K562 (cell line): ENCODE measurements around the gene APLF. TPM values are rescaled to one million over a fixed set of nuclear protein-coding genes. Genes with fewer than 3 reads are reported as not detected.

ENCODE experiments used
- ATAC-seq: fragments of 200-7000 bp; cut with Tn5 transposase; 3 replicates; pipeline ENCODE4 v1.9.1; 2020; ENCODE audit warnings: moderate library complexity
- BruUV-seq: library from RNA; stranded (reverse); fragments of 400-500 nt; replicated peaks from 2 replicates; lab custom pipeline; 2021; lab: Mats Ljungman, UMichigan
- CTCF ChIA-PET: fragments of 300-600 bp; formaldehyde crosslinking; extraction: SDS; loops from one replicate; lab custom pipeline; 2021; ENCODE audit warnings: low intra/inter-chr PET ratio; lab: Yijun Ruan, JAX
- POLR2A ChIA-PET: fragments of 300-600, 350-650 bp; sonication (Branson Sonifier 250); formaldehyde crosslinking; extraction: SDS; loops from one replicate; lab custom pipeline; 2021; ENCODE audit warnings: antibody characterized with exemption, inconsistent platforms; lab: Yijun Ruan, JAX
- DNase-seq, 4 experiments: peaks; one replicate each; pipeline versions ENCODE4 v3.0.0 to v3.0.0-alpha.2; 2011 to 2018; ENCODE audit warnings: low spot score in 3 of 4, mixed read lengths in 3 of 4; ENCODE audit errors: extremely low read depth in 1 of 4
- FAIRE-seq: peaks from 2 replicates; lab custom pipeline; 2011; peaks lifted over from hg19 to GRCh38; lab: Jason Lieb, UNC
- H2AFZ ChIP-seq: 2 replicates; pipeline ENCODE4 v1.6.0; 2011; ENCODE audit warnings: low read depth, low read length, control low read depth, inconsistent platforms
- H3K27ac ChIP-seq: fragments of 200-600 bp; 3 replicates; pipeline ENCODE4 v1.8.0; 2011; ENCODE audit warnings: low read depth, mild to moderate bottlenecking, control low read depth, inconsistent platforms, low read length, moderate library complexity, mixed read lengths; ENCODE audit errors: extremely low read depth
- H3K27me3 ChIP-seq, 2 experiments: fragments of 300-600 bp in 1 of 2; 2 replicates in 1 of 2; 3 replicates in 1 of 2; pipeline versions ENCODE4 v1.6.0 to v1.8.0; 2011; ENCODE audit warnings: inconsistent platforms in 2 of 2, low read length in 2 of 2, mild to moderate bottlenecking in 1 of 2, mixed read lengths in 1 of 2, moderate library complexity in 1 of 2; ENCODE audit not compliant: control insufficient read depth in 2 of 2, insufficient read depth in 2 of 2
- H3K36me3 ChIP-seq: fragments of 300-600 bp; 3 replicates; pipeline ENCODE4 v1.8.0; 2011; ENCODE audit warnings: mild to moderate bottlenecking, low read length, inconsistent platforms; ENCODE audit not compliant: control insufficient read depth, insufficient read depth
- H3K4me1 ChIP-seq, 2 experiments: fragments of 200-600 bp in 1 of 2; replicated peaks in 1 of 2; 2 replicates in 1 of 2; 3 replicates in 1 of 2; pipeline versions ENCODE4 v1.5.1 to v1.8.0; 2011; ENCODE audit warnings: inconsistent platforms in 2 of 2, low read length in 2 of 2, mild to moderate bottlenecking in 1 of 2, mixed read lengths in 1 of 2, moderate library complexity in 1 of 2; ENCODE audit not compliant: control insufficient read depth in 2 of 2, insufficient read depth in 2 of 2
- H3K4me2 ChIP-seq: 2 replicates; pipeline ENCODE4 v1.6.1; 2011; ENCODE audit warnings: low read length, control low read depth, inconsistent platforms, mixed read lengths; ENCODE audit not compliant: insufficient read depth
- H3K4me3 ChIP-seq: fragments of 200-600 bp; sonication (generic), shearing (Covaris generic); 2 replicates; pipeline ENCODE4 v1.5.1; 2016; ENCODE audit warnings: control low read depth, inconsistent platforms
- H3K79me2 ChIP-seq: fragments of 200-600 bp; 3 replicates; pipeline ENCODE4 v1.8.0; 2011; ENCODE audit warnings: low read length, inconsistent platforms; ENCODE audit not compliant: control insufficient read depth, insufficient read depth
- H3K9ac ChIP-seq, 2 experiments: 2 replicates each; pipeline versions ENCODE4 v1.6.0 to v1.6.1; 2011; ENCODE audit warnings: low read depth in 2 of 2, low read length in 2 of 2, control low read depth in 1 of 2, inconsistent platforms in 1 of 2, mild to moderate bottlenecking in 1 of 2, mixed read lengths in 1 of 2; ENCODE audit not compliant: insufficient read depth in 1 of 2
- H3K9me1 ChIP-seq: one replicate; pipeline ENCODE4 v1.6.0; 2011; ENCODE audit warnings: inconsistent platforms, mild to moderate bottlenecking, low read length, moderate library complexity; ENCODE audit not compliant: control insufficient read depth, insufficient read depth
- H3K9me3 ChIP-seq: replicated peaks from 2 replicates; pipeline ENCODE4 v1.5.1; 2011; ENCODE audit warnings: low read depth, low read length, inconsistent platforms; ENCODE audit not compliant: control insufficient read depth, insufficient read depth
- H4K20me1 ChIP-seq: replicated peaks from 2 replicates; pipeline ENCODE4 v1.6.1; 2011; ENCODE audit warnings: low read length, inconsistent platforms, mixed read lengths; ENCODE audit not compliant: control insufficient read depth, insufficient read depth
- CBX3 ChIP-seq, 2 experiments: IDR thresholded peaks; 1 replicate in 1 of 2; 2 replicates in 1 of 2; pipeline ENCODE4 v1.6.1; 2012; ENCODE audit warnings: inconsistent platforms in 2 of 2, low read length in 2 of 2, borderline replicate concordance in 1 of 2, control low read depth in 1 of 2
- CSDE1 ChIP-seq, 2 experiments: fragments of 450-650 bp; IDR thresholded peaks; 2 replicates each; pipeline ENCODE4 v1.6.1; 2016; ENCODE audit warnings: mild to moderate bottlenecking in 1 of 2
- HCFC1 ChIP-seq: IDR thresholded peaks from 2 replicates; pipeline ENCODE4 v1.6.1; 2012; ENCODE audit warnings: low read depth, low read length, improper control_type of control experiment
- HDAC3 ChIP-seq: fragments of 450-650 bp; IDR thresholded peaks from 2 replicates; pipeline ENCODE4 v1.6.1; 2018; ENCODE audit warnings: borderline replicate concordance, mild to moderate bottlenecking, moderate library complexity; ENCODE audit not compliant: partially characterized antibody
- HDAC8 ChIP-seq: fragments of 450-650 bp; IDR thresholded peaks from 2 replicates; pipeline ENCODE4 v1.6.1; 2016; ENCODE audit warnings: mild to moderate bottlenecking, missing genetic modification characterization, moderate library complexity, missing compliant biosample characterization
- HIVEP1 ChIP-seq: fragments of 250-450 bp; sonication (Bioruptor Pico); IDR thresholded peaks from 2 replicates; pipeline ENCODE4 v1.4.0; 2020; ENCODE audit warnings: mild to moderate bottlenecking
- HNRNPL ChIP-seq: fragments of 200-400 bp; formaldehyde crosslinking; IDR thresholded peaks from 2 replicates; pipeline ENCODE4 v1.6.1; 2017; ENCODE audit warnings: low read depth, mild to moderate bottlenecking, low read length
- PRMT5 ChIP-seq: sonication (generic); formaldehyde crosslinking; IDR thresholded peaks from 2 replicates; pipeline ENCODE4 v1.5.0; 2020; ENCODE audit warnings: missing genetic modification reagents
- SMARCA5 ChIP-seq: fragments of 450-650 bp; IDR thresholded peaks from 2 replicates; pipeline ENCODE4 v1.6.1; 2016
- SOX6 ChIP-seq: fragments of 450-650 bp; IDR thresholded peaks from 2 replicates; pipeline ENCODE4 v1.6.1; 2014; ENCODE audit warnings: mild to moderate bottlenecking
- TRIM24 ChIP-seq, 2 experiments: fragments of 450-650 bp; IDR thresholded peaks; 2 replicates each; pipeline ENCODE4 v1.6.1; 2016
- ZNF444 ChIP-seq: fragments of 250-450 bp; sonication (Bioruptor Pico); IDR thresholded peaks from 2 replicates; pipeline ENCODE4 v1.4.0; 2020; ENCODE audit warnings: mild to moderate bottlenecking, moderate library complexity
- ZNF583 ChIP-seq: fragments of 250-450 bp; sonication (Bioruptor Pico); IDR thresholded peaks from 2 replicates; pipeline ENCODE4 v1.4.0; 2020
- WGBS: fragments of 100-300 bp; shearing (Covaris generic); methylation state at CpG from one replicate; pipeline ENCODE4 v1.1.6; 2016; ENCODE audit warnings: low coverage, mixed read lengths; ENCODE audit not compliant: insufficient coverage; ENCODE audit errors: missing lambda C conversion rate; 5-methylcytosine and 5-hydroxymethylcytosine counted together
- in situ Hi-C: fragments of 300-500 bp; cut with MboI; formaldehyde crosslinking; loops from 4 replicates; pipeline ENCODE4 v1.15.0; 2018; ENCODE audit warnings: inconsistent platforms, mixed read lengths
- intact Hi-C: fragments of 100-400 bp; cut with micrococcal nuclease; formaldehyde crosslinking; loops from 2 replicates; pipeline ENCODE4 v1.14.2; 2022
- polyA plus RNA-seq, 8 experiments: library from polyadenylated mRNA; depleted of rRNA in 4 of 8; stranded (reverse) in 5 of 8; unstranded in 3 of 8; fragments of >200 nt; fragmentation: Nextera tagmentation in 2 of 8; fragmentation: Illumina TruSeq in 1 of 8; extraction: Ambion mirVana in 2 of 8; extraction: Trizol in 1 of 8; gene quantifications; 2 replicates each; pipeline versions ENCODE4 v1.2.1 to v1.2.3, GENCODE V29; 2011 to 2014; ENCODE audit warnings: inconsistent platforms in 1 of 8, missing spikeins in 1 of 8
- total RNA-seq, 7 experiments: library from RNA; depleted of rRNA in 6 of 7; stranded (reverse); fragments of >200 nt in 6 of 7; fragmentation: Illumina TruSeq in 2 of 7; extraction: Trizol in 2 of 7; gene quantifications; 2 replicates each; pipeline versions ENCODE4 v1.2.1 to v1.2.3, GENCODE V29; 2011 to 2021; ENCODE audit warnings: low replicate concordance in 1 of 7
- TF ChIP-seq, protein P1 (sequence below): fragments of 200-800 bp; sonication (Bioruptor generic); IDR thresholded peaks from 2 replicates; pipeline ENCODE4 v1.6.1; 2016; ENCODE audit warnings: missing genetic modification characterization, missing compliant biosample characterization

APLF gene
- total and polyA plus RNA-seq, 9 of the 15 experiments (the other 6 are each of a cell fraction or from before 2014, with no cell fraction given), result 0.07 to 1.1 (median 0.71) TPM

- TF ChIP-seq, protein P1, sequence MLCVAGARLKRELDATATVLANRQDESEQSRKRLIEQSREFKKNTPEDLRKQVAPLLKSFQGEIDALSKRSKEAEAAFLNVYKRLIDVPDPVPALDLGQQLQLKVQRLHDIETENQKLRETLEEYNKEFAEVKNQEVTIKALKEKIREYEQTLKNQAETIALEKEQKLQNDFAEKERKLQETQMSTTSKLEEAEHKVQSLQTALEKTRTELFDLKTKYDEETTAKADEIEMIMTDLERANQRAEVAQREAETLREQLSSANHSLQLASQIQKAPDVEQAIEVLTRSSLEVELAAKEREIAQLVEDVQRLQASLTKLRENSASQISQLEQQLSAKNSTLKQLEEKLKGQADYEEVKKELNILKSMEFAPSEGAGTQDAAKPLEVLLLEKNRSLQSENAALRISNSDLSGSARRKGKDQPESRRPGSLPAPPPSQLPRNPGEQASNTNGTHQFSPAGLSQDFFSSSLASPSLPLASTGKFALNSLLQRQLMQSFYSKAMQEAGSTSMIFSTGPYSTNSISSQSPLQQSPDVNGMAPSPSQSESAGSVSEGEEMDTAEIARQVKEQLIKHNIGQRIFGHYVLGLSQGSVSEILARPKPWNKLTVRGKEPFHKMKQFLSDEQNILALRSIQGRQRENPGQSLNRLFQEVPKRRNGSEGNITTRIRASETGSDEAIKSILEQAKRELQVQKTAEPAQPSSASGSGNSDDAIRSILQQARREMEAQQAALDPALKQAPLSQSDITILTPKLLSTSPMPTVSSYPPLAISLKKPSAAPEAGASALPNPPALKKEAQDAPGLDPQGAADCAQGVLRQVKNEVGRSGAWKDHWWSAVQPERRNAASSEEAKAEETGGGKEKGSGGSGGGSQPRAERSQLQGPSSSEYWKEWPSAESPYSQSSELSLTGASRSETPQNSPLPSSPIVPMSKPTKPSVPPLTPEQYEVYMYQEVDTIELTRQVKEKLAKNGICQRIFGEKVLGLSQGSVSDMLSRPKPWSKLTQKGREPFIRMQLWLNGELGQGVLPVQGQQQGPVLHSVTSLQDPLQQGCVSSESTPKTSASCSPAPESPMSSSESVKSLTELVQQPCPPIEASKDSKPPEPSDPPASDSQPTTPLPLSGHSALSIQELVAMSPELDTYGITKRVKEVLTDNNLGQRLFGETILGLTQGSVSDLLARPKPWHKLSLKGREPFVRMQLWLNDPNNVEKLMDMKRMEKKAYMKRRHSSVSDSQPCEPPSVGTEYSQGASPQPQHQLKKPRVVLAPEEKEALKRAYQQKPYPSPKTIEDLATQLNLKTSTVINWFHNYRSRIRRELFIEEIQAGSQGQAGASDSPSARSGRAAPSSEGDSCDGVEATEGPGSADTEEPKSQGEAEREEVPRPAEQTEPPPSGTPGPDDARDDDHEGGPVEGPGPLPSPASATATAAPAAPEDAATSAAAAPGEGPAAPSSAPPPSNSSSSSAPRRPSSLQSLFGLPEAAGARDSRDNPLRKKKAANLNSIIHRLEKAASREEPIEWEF (CRISPR knock-in tag), result no peak
Observed at GRCh38 chr2:68512326-68512725, 44.9 kb downstream of the APLF start (continued).

DNA sequence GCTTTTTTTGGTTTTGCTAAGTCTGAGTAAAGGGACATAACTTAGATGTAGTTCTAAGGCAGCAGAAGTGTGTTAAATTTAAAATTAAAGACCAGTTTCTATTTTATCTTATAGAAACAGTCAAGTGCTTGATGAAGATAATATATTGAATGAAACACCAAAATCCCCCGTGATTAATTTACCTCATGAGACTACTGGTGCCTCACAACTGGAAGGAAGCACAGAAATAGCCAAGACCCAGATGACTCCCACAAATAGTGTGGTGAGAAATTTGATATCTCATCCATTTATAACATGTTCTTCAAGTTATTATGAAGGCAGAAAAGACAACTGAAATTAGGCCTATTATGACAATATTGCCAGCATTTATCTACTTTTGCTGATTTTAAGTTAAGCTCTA lies 45.6 kb downstream of the APLF start:
- Histone ChIP-seq H3K4me1 (no peaks in the 10 kb centered on the region), H3K4me2 (no peak overlapping the region), H3K27me3 (no peaks in the 10 kb centered on the region), H4K20me1 (no peaks in the 10 kb centered on the region), H3K79me2 (no peaks in the 10 kb centered on the region), H3K27ac (no peak overlapping the region), H3K9ac (no peak overlapping the region), H3K9me3 (no peaks in the 10 kb centered on the region), H3K4me3 (no peak overlapping the region), H3K36me3 (no peaks in the 10 kb centered on the region), H2AFZ (no peak overlapping the region), H3K9me1 (no peaks in the 10 kb centered on the region)
- 6% methylated on average over 1 of the region's 1 CpG for WGBS
- FAIRE-seq (no peak), ATAC-seq (no peak), DNase-seq (no peak)
- CTCF ChIA-PET, result no interaction called here
- TF ChIP-seq SMARCA5 (no peak), ZNF444 (no peak), HNRNPL (no peak), CBX3 (IDR thresholded peaks at IDR 0.05; ENCODE audit: borderline replicate concordance in 1 of 2, low read length in 2 of 2) (no peak), SOX6 (no peak), CSDE1 (IDR thresholded peaks at IDR 0.05) (no peak), ZNF583 (CRISPR knock-in tag) (no peak), HDAC8 (tag) (no peak), PRMT5 (no peak), HCFC1 (no peak), HIVEP1 (CRISPR knock-in tag) (no peak), TRIM24 (IDR thresholded peaks at IDR 0.05) (no peak), HDAC3 (no peak)
- in situ Hi-C loops, result no loop called here
- POLR2A ChIA-PET, result no interaction called here
- no TSS peak for BruUV-seq
- intact Hi-C loops, result no loop called here
